Spinal cord (tissue), 10 donors: ENCODE results near the gene GDNF. TPM values are rescaled to one million over a fixed set of nuclear protein-coding genes. Genes with fewer than 3 reads are reported as not detected.
"Not testable (repeated sequence)": the region's sequence is repeated elsewhere in the genome, so short reads cannot be mapped to it uniquely, and the experiment has no call there.

ENCODE experiments used
- DNase-seq, 6 donors: peaks; one replicate each; pipeline versions ENCODE4 v3.0.0 to v3.0.0-alpha.2; 2013 to 2015; ENCODE audit warnings: low spot score in 6 of 6, low read depth in 4 of 6
- H3K27ac ChIP-seq: one replicate; pipeline ENCODE4 v1.5.1; 2013; ENCODE audit warnings: low read depth, low read length, control low read depth
- H3K27me3 ChIP-seq: one replicate; pipeline ENCODE4 v1.6.1; 2013; ENCODE audit warnings: low read length; ENCODE audit not compliant: control insufficient read depth, insufficient read depth
- H3K36me3 ChIP-seq: one replicate; pipeline ENCODE4 v1.6.1; 2013; ENCODE audit warnings: low read length; ENCODE audit not compliant: control insufficient read depth, insufficient read depth
- H3K4me1 ChIP-seq: one replicate; pipeline ENCODE4 v1.6.1; 2013; ENCODE audit warnings: low read length; ENCODE audit not compliant: control insufficient read depth, insufficient read depth
- H3K4me3 ChIP-seq: one replicate; pipeline ENCODE4 v1.5.1; 2013; ENCODE audit warnings: low read depth, low read length, control low read depth
- H3K9me3 ChIP-seq: one replicate; pipeline ENCODE4 v1.6.1; 2013; ENCODE audit warnings: low read length; ENCODE audit not compliant: control insufficient read depth, insufficient read depth
- WGBS: methylation state at CpG from one replicate; pipeline ENCODE4 v1.1.5; 2013; ENCODE audit warnings: missing lambda C conversion rate; ENCODE audit not compliant: insufficient coverage; 5-methylcytosine and 5-hydroxymethylcytosine counted together
- polyA plus RNA-seq, 2 donors: library from polyadenylated mRNA; unstranded; fragments of 120-200 nt; gene quantifications; one replicate each; pipeline ENCODE4 v1.2.1, GENCODE V29; 2013; ENCODE audit not compliant: insufficient read length in 2 of 2
- total RNA-seq, 2 donors: library from RNA; depleted of rRNA in 1 of 2; stranded (reverse); fragments of 120-200 nt in 1 of 2; fragments of >200 nt in 1 of 2; gene quantifications; one replicate each; pipeline versions ENCODE4 v1.2.3 to v1.2.4, GENCODE V29; 2013 to 2014
- donor health status: healthy.

GDNF gene
- total and polyA plus RNA-seq, 4 donors, result 0.17 to 0.51 (median 0.43) TPM

DNA sequence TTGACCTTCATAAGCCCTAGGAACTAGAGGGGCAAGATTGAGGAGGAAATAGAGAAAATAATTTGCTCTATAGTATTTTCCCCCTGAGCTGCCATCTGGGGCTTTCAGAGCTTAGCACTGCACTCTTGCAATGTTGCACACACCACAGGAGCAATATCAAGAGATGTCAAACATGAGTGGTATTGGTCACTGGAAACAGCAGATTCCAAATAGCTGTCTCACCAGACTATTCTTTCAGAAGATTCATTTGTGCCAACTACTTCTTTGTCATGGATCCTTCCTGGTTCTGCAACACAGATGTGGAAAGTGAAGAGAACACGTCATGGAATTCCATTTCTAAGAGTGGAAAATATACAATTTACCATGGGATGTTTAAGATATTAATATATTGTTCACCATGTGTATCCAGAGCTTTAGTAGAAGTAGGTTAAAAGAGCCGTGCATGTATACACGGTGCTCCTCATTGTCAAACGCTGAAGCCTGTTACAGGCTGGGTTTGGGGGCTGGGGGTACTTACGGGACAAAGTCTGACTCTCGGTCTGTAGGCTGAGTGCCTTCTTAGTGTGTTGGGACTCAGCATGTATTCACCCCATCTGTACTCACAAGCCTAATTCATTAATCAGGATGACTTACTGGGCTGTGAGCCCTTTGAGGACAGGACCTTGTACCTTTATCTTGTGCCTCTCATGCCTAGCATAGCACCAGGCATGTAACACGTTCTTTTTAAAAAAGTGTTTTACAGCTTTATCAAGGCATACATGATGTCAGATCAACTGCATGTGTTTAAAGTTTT lies 31.4 kb upstream of the GDNF start:
- Histone ChIP-seq H3K27ac (no peak overlapping the region), H3K4me1 (no peaks in the 10 kb centered on the region), H3K4me3 (no peak overlapping the region), H3K27me3 (no peaks in the 10 kb centered on the region), H3K36me3 (no peaks in the 10 kb centered on the region), H3K9me3 (peaks cover under 1% of the 10 kb centered on the region)
- no peak for DNase-seq
- WGBS, result no CpG with 5 or more reads among the region's 7 CpGs

DNA sequence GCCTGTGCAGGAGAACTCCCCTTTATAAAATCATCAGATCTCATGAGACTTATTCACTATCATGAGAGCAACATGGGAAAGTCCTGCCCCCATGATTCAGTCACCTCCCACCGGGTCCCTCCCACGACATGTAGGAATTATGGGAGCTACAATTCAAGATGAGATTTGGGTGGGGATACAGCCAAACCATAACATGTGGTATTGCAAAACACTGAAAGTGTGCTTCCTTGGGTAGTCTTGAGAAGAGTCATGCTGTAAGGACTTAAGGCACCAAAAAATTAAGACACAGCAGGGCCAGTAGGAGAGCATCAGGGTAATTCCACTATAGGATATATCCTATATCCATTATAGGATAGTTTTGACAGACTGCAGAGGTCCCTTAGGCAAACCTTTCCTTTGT lies 29.4 kb upstream of the GDNF start:
- DNase-seq, result no peak
- H3K27ac ChIP-seq, result no peak overlapping the region
- no peaks in the 10 kb centered on the region for H3K9me3 ChIP-seq
- WGBS, result no CpG with 5 or more reads among the region's 2 CpGs
- H3K4me1 ChIP-seq, result no peaks in the 10 kb centered on the region
- H3K4me3 ChIP-seq, result no peak overlapping the region
- no peaks in the 10 kb centered on the region for H3K36me3 ChIP-seq
- H3K27me3 ChIP-seq, result no peaks in the 10 kb centered on the region

DNA sequence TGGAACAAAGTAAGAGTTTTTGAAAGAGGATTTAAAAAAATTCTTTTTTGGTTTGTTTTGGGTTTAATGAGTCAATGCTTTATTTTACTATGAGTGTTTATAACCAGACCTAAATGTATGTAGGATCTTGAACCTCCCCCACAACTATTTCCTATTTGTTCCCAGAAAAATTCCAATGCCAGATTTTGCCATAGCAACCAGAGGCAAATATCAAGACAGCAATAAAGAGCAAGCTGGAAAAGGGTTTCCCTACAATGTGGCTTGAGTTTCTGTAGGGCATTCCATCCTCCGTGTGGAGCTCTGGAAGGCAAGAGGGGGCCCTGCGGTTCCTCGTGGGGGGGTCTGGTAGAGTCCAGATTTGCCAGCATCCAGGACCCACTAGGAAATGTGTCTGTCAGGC lies 27.8 kb upstream of the GDNF start:
- no peak overlapping the region for H3K27ac ChIP-seq
- H3K27me3 ChIP-seq, result no peaks in the 10 kb centered on the region
- no peak overlapping the region for H3K4me3 ChIP-seq
- no peak for DNase-seq
- no peaks in the 10 kb centered on the region for H3K9me3 ChIP-seq
- WGBS, result 25% methylated on average over 3 of the region's 3 CpGs
- H3K36me3 ChIP-seq, result no peaks in the 10 kb centered on the region
- no peaks in the 10 kb centered on the region for H3K4me1 ChIP-seq

DNA sequence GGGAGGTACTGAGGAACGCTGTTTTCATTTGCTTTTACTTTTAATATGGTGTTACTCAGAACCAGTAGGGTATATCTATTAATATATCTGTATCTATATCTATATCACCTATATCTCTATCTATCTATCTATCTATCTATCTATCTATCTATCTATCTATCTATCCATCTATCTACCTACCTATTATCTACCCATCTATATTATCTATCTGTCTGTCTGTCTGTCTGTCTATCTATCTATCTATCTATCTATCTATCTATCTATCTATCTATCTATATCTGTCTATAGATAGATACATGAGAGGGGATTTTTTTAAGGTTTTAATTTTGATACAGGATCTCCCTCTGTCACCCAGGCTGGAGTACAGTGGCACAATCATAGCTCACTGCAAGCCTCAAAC lies 23.1 kb upstream of the GDNF start:
- not testable (repeated sequence) for H3K27ac ChIP-seq, H3K4me3 ChIP-seq, H3K4me1 ChIP-seq, H3K27me3 ChIP-seq, H3K9me3 ChIP-seq, DNase-seq, H3K36me3 ChIP-seq
- no CpG with 5 or more reads among the region's 1 CpG for WGBS

DNA sequence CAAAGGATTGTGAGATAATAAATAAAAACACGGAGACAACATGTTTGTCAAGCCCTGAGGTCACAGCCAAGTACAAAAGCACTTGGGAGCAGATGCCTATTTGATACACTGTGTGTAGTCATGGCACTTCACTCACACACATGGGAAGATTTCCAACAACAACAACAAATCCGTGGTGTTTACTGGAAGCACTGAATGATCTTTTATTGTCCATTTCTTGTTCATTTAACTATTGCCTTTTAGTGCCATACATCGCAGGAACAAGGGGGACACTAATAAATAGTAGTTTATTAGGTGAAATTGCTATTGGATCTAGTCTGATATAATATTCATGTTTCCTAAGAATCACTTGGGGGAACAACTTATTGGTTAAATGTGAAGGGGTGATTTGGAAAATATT lies 20.4 kb upstream of the GDNF start:
- Histone ChIP-seq H3K36me3 (no peaks in the 10 kb centered on the region), H3K9me3 (no peaks in the 10 kb centered on the region), H3K4me1 (no peaks in the 10 kb centered on the region), H3K27ac (no peak overlapping the region), H3K4me3 (no peak overlapping the region), H3K27me3 (no peaks in the 10 kb centered on the region)
- WGBS, result no CpG with 5 or more reads among the region's 3 CpGs
- peak in 1 of 6 donors; percentile 7 for DNase-seq

DNA sequence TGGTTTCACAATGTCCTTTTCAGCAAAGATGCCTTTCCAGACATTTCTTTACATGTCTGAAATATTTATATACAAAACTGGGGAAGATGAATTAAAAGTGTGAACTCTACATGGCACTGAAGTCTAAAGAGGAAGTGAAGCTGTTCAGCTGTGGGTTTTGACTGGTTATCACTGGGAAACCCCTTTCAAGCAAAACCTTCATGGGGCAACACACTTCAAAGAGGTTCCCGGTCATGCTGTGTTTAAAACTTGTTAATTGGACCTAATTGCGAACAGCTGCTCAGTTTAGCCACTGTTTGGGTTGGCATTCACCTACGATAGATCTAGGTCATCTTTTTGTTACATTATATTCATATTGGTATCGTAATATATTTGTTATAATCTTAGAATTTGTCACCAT lies 20.0 kb upstream of the GDNF start:
- no peaks in the 10 kb centered on the region for H3K9me3 ChIP-seq
- H3K4me3 ChIP-seq, result no peak overlapping the region
- no CpG with 5 or more reads among the region's 4 CpGs for WGBS
- H3K27ac ChIP-seq, result no peak overlapping the region
- no peaks in the 10 kb centered on the region for H3K4me1 ChIP-seq
- no peak for DNase-seq
- H3K27me3 ChIP-seq, result no peaks in the 10 kb centered on the region
- no peaks in the 10 kb centered on the region for H3K36me3 ChIP-seq

DNA sequence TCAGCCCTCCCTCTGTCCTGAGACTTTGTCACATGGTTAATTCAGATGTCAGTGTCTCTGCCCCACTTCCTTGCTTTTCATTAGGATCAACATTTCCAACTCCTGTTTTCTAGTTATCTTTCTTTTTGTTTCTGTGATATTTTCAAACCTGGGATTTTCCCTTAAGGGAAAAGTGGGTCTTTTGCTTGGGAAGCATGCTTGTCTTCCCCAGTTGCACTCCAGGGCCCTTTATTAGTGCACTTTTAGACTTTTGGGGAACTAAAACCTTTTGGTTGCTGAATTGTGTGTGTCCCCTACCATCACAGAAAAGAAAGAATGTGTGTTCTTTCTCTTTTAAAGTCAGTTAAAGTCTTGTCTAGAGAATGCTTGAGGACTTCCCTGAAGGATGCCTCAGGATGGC lies 18.4 kb upstream of the GDNF start:
- H3K36me3 ChIP-seq, result no peaks in the 10 kb centered on the region
- no peaks in the 10 kb centered on the region for H3K27me3 ChIP-seq
- H3K4me1 ChIP-seq, result no peaks in the 10 kb centered on the region
- no peak overlapping the region for H3K27ac ChIP-seq
- H3K9me3 ChIP-seq, result no peaks in the 10 kb centered on the region
- no peak for DNase-seq
- H3K4me3 ChIP-seq, result no peak overlapping the region

DNA sequence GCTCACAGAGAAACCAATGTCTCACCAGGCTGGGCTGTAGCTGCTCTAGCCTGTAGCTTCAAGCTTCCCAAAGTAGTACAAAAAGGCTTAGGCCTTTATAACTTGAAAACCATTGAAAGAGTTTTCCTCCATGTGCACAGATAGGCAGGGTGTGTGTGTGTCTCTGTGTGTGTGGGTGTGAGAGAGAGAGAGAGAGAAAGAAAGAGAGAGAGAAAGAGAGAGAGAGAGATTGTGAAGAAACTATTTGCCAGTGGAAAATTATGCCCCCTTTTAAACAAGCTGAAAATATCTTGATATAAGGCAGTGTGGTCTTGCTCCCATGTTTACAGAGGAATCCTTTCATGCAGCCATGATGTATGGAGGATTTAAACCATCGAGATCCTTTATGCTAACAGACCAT lies 17.9 kb upstream of the GDNF start:
- H3K9me3 ChIP-seq, result no peaks in the 10 kb centered on the region
- H3K27me3 ChIP-seq, result no peaks in the 10 kb centered on the region
- no CpG with 5 or more reads among the region's 1 CpG for WGBS

DNA sequence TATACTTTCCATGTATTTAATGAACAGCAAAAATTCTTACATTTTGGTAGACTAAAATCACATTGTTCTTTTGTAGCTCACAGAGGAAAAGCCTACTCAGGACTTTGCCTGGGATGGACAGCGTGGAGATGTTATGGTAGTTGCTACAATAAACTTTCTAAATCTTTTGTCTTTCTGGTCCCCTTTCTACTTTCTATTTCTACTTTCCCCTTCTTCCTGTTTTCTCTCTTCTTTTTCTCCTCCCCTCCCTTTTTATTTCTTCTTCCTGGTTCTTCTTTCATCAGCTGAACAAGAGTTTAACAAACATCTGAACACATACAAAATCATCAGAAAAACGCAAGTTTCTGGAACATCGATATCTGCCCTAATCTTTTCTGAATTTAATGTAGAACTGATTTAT lies 15.6 kb upstream of the GDNF start:
- H3K36me3 ChIP-seq, result no peaks in the 10 kb centered on the region
- H3K27ac ChIP-seq, result no peak overlapping the region
- H3K4me3 ChIP-seq, result no peak overlapping the region
- no peak for DNase-seq
- no peaks in the 10 kb centered on the region for H3K9me3 ChIP-seq
- no CpG with 5 or more reads among the region's 3 CpGs for WGBS
- H3K27me3 ChIP-seq, result no peaks in the 10 kb centered on the region
- H3K4me1 ChIP-seq, result no peaks in the 10 kb centered on the region

More for the DNA sequence above, 17.9 kb upstream of the GDNF start:
- DNase-seq, result no peak
- H3K36me3 ChIP-seq, result no peaks in the 10 kb centered on the region
- no peak overlapping the region for H3K4me3 ChIP-seq
- no peaks in the 10 kb centered on the region for H3K4me1 ChIP-seq
- H3K27ac ChIP-seq, result no peak overlapping the region

DNA sequence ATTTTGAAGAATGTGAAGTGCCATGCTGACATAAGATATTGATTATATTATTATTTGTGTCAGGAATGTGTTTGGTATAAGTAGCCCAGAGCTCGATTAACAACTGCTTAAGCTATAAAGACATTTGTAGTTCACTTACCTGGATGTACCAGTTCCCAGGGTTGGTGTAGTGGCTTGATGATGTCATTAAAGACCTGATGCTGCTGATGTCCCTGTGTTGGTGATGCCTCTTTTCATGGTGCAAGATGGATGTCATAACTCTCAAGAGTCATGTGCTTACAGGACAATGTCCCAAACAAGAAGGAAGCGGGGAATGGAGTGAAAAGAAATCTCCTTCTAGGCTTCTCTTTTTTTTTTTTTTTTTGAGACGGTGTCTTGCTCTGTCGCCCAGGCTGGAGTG lies 11.5 kb upstream of the GDNF start:
- 100% methylated on average over 1 of the region's 4 CpGs for WGBS
- Histone ChIP-seq H3K9me3 (no peaks in the 10 kb centered on the region), H3K4me3 (no peak overlapping the region), H3K27ac (no peak overlapping the region), H3K36me3 (no peaks in the 10 kb centered on the region), H3K27me3 (peaks cover 3% of the 10 kb centered on the region), H3K4me1 (no peaks in the 10 kb centered on the region)
- no peak for DNase-seq
